ENCODE measurements around the gene TTLL11. TPM values are rescaled to one million over a fixed set of nuclear protein-coding genes. Genes with fewer than 3 reads are reported as not detected.

Gene TTLL11
- total RNA-seq, 1 experiment from 2014 or later = 7.0 TPM

DNA sequence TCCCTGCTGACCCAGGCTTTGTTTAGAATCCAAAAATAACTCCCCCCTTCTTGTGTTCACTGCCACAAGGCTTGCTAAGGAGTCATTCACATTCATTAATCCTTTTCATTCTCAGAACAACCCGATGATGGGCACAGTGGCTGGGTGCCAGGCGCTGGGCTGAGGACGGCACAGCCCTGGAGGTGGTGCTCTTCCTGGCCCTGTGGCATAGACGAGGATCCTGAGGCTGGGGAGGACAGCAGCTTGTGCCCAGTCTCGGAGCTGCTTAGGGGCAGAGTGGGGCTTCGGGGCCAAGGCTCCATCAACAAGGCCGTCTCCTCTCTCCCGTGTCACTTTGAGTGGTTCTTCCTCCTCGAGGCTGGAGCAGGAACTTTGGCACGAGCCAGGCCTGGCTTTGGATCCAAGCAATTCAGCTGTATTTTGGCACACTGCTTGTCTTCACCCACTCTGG is 166.7 kb downstream of the TTLL11 start:
- no peaks in the 10 kb centered on the region for H3K9me3 ChIP-seq (ENCODE audit: low read length)
- intact Hi-C loops (cut with micrococcal nuclease) = no loop called here
- no peak overlapping the region for H3K9ac ChIP-seq (ENCODE audit: low read length)
- POLR2A ChIA-PET (ENCODE audit: unreplicated experiment) = no interaction called here
- H2AFZ ChIP-seq (ENCODE audit: low read length) = no peak overlapping the region
- DNase-seq = no peak
- H3F3A ChIP-seq (ENCODE audit: low read length, unreplicated experiment) = no peaks in the 10 kb centered on the region
- H3K9me2 ChIP-seq (replicated peaks; ENCODE audit: low read length) = no peaks in the 10 kb centered on the region
- ATAC-seq = no peak
- H3K4me1 ChIP-seq (ENCODE audit: insufficient read depth, low read length) = no peaks in the 10 kb centered on the region
- H4K20me1 ChIP-seq (ENCODE audit: low read length) = no peaks in the 10 kb centered on the region
- H3K79me2 ChIP-seq (ENCODE audit: low read length) = 0 out of 2 replicates have a peak, but pooled peaks cover 5% of the 10 kb centered on the region
- H3K4me2 ChIP-seq (ENCODE audit: low read length) = no peak overlapping the region
- CTCF ChIA-PET = no interaction called here
- TF ChIP-seq EZH2phosphoT487 (IDR thresholded peaks at IDR 0.05; ENCODE audit: borderline replicate concordance, low read length) (no peak), EZH2 (IDR thresholded peaks at IDR 0.05; ENCODE audit: low read length, unreplicated experiment) (no peak)
- TF ChIP-seq, protein P1, sequence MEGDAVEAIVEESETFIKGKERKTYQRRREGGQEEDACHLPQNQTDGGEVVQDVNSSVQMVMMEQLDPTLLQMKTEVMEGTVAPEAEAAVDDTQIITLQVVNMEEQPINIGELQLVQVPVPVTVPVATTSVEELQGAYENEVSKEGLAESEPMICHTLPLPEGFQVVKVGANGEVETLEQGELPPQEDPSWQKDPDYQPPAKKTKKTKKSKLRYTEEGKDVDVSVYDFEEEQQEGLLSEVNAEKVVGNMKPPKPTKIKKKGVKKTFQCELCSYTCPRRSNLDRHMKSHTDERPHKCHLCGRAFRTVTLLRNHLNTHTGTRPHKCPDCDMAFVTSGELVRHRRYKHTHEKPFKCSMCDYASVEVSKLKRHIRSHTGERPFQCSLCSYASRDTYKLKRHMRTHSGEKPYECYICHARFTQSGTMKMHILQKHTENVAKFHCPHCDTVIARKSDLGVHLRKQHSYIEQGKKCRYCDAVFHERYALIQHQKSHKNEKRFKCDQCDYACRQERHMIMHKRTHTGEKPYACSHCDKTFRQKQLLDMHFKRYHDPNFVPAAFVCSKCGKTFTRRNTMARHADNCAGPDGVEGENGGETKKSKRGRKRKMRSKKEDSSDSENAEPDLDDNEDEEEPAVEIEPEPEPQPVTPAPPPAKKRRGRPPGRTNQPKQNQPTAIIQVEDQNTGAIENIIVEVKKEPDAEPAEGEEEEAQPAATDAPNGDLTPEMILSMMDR (conservative IDR thresholded peaks at IDR 0.05; ENCODE audit: low read depth, low read length) = no peak
- no TSS peak for BruUV-seq (replicated peaks)
- H3K27ac ChIP-seq (ENCODE audit: low read length) = no peak overlapping the region
- no peaks in the 10 kb centered on the region; the same call in 1 of the 2 replicates for H3K36me3 ChIP-seq (ENCODE audit: low read depth, low read length)
- no peaks in the 10 kb centered on the region for H3K27me3 ChIP-seq (ENCODE audit: low read length)
- no peak overlapping the region for H3K4me3 ChIP-seq (ENCODE audit: low read length)

DNA sequence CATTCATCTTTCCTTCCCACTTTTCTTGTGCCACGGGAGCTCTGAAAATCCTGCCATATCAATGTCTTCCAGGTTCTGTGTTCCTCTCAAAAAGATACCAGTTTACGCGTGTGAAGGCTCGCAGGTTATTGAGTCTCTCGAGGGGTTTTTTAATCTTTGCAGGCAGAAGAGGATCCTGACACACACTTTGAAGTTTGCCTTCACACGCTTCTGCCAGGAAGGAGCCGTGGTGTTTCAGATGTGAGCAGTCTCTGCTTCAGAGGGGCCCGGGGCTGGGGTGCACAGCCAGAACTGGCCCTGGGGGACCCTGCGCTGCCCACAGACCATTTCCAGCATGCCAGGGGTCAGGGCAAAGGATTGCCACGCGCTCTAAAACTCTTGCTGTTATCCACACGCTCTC is 167.2 kb downstream of the TTLL11 start:
- no peaks in the 10 kb centered on the region for H3K9me2 ChIP-seq (replicated peaks; ENCODE audit: low read length)
- no peaks in the 10 kb centered on the region for H3K4me1 ChIP-seq (ENCODE audit: insufficient read depth, low read length)
- ChIA-PET CTCF (no interaction called here), POLR2A (ENCODE audit: unreplicated experiment) (no interaction called here)
- H3K9ac ChIP-seq (ENCODE audit: low read length) = no peak overlapping the region
- no peaks in the 10 kb centered on the region for H4K20me1 ChIP-seq (ENCODE audit: low read length)
- H3K27me3 ChIP-seq (ENCODE audit: low read length) = no peaks in the 10 kb centered on the region
- BruUV-seq (replicated peaks) = no TSS peak
- no peak for TF ChIP-seq EZH2phosphoT487 (IDR thresholded peaks at IDR 0.05; ENCODE audit: borderline replicate concordance, low read length)
- TF ChIP-seq, protein P1 (conservative IDR thresholded peaks at IDR 0.05; ENCODE audit: low read depth, low read length) = no peak
- no peak for TF ChIP-seq EZH2 (IDR thresholded peaks at IDR 0.05; ENCODE audit: low read length, unreplicated experiment)
- no peaks in the 10 kb centered on the region for H3F3A ChIP-seq (ENCODE audit: low read length, unreplicated experiment)
- H3K9me3 ChIP-seq (ENCODE audit: low read length) = no peaks in the 10 kb centered on the region
- H3K79me2 ChIP-seq (ENCODE audit: low read length) = 0 out of 2 replicates have a peak, but pooled peaks cover 5% of the 10 kb centered on the region
- no peak for ATAC-seq
- no peak overlapping the region for H3K4me2 ChIP-seq (ENCODE audit: low read length)
- no peak overlapping the region for H3K27ac ChIP-seq (ENCODE audit: low read length)
- H2AFZ ChIP-seq (ENCODE audit: low read length) = no peak overlapping the region
- no peaks in the 10 kb centered on the region; the same call in 1 of the 2 replicates for H3K36me3 ChIP-seq (ENCODE audit: low read depth, low read length)
- H3K4me3 ChIP-seq (ENCODE audit: low read length) = no peak overlapping the region
- no peak for DNase-seq
- intact Hi-C loops (cut with micrococcal nuclease) = no loop called here

DNA sequence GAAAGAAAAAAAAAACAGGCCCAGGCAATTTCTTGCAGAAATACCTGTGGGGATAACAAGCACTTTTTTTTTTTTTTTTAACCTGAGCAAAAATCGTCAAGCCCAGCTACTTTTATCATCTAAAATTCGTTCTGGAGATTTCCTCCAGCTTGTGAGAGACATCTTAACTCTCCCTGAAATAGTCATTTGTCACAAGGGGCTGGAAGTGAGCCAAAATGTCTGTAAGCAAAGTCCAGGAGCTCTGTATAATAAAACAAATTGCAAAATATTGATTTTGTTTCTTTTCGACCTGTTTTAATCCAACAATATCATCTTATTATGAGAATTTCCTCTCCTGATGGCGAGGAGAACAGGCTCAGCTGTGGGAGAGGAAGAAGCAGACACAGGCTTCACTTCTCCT is 168.4 kb downstream of the TTLL11 start:
- BruUV-seq (replicated peaks) = no TSS peak
- ATAC-seq = no peak
- Histone ChIP-seq H3K9me3 (ENCODE audit: low read length) (no peaks in the 10 kb centered on the region), H3K4me2 (ENCODE audit: low read length) (no peak overlapping the region), H3K79me2 (ENCODE audit: low read length) (0 out of 2 replicates have a peak, but pooled peaks cover under 1% of the 10 kb centered on the region), H3K4me3 (ENCODE audit: low read length) (no peak overlapping the region), H3K27me3 (ENCODE audit: low read length) (no peaks in the 10 kb centered on the region), H3K9ac (ENCODE audit: low read length) (no peak overlapping the region), H4K20me1 (ENCODE audit: low read length) (no peaks in the 10 kb centered on the region), H2AFZ (ENCODE audit: low read length) (no peak overlapping the region), H3K9me2 (replicated peaks; ENCODE audit: low read length) (no peaks in the 10 kb centered on the region), H3K27ac (ENCODE audit: low read length) (no peak overlapping the region), H3K4me1 (ENCODE audit: insufficient read depth, low read length) (no peaks in the 10 kb centered on the region), H3K36me3 (ENCODE audit: low read depth, low read length) (no peaks in the 10 kb centered on the region; the same call in 1 of the 2 replicates), H3F3A (ENCODE audit: low read length, unreplicated experiment) (no peaks in the 10 kb centered on the region)
- POLR2A ChIA-PET (ENCODE audit: unreplicated experiment) = interaction anchor here (0.7 kb wide), 1 partner anchor 73 kb away, joined by 5 read pairs; no protein-coding TSS in a partner anchor
- CTCF ChIA-PET = no interaction called here
- intact Hi-C loops (cut with micrococcal nuclease) = no loop called here
- no peak for TF ChIP-seq EZH2phosphoT487 (IDR thresholded peaks at IDR 0.05; ENCODE audit: borderline replicate concordance, low read length)
- TF ChIP-seq, protein P1 (conservative IDR thresholded peaks at IDR 0.05; ENCODE audit: low read depth, low read length) = no peak
- TF ChIP-seq EZH2 (IDR thresholded peaks at IDR 0.05; ENCODE audit: low read length, unreplicated experiment) = no peak
- no peak for DNase-seq
